ENCODE results near the gene VAV1. TPM values are rescaled to one million over a fixed set of nuclear protein-coding genes. Genes with fewer than 3 reads are reported as not detected.
"Not testable (repeated sequence)": the region's sequence is repeated elsewhere in the genome, so short reads cannot be mapped to it uniquely, and the experiment has no call there.

Gene VAV1
- total RNA-seq, 2 experiments from 2014 or later: 105 to 107 TPM

- Mint-ChIP-seq H3K27ac (no peak overlapping the region), H3K4me1 (peaks cover 15% of the 10 kb centered on the region), H3K36me3 (ENCODE audit: low read depth) (peaks cover 66% of the 10 kb centered on the region), H3K9me3 (peaks cover 13% of the 10 kb centered on the region), H3K27me3 (no peaks in the 10 kb centered on the region), H3K4me3 (no peak overlapping the region)
- ChIA-PET POLR2A (interaction anchor here (1.2 to 1.4 kb wide), 2 partner anchors 11 to 47 kb away, joined by 3 read pairs; partner anchors contain the start of gene VAV1), CTCF (no interaction called here)
- no peak for DNase-seq
These were observed 47.7 kb downstream of the VAV1 start for GRCh38 chr19:6820237-6820636.

GRCh38 chr19:6821639-6822310 lies 49.3 kb downstream of the VAV1 start:
- ChIA-PET POLR2A (no interaction called here), CTCF (no interaction called here)
- DNase-seq: no peak
- peaks cover 64% of the 10 kb centered on the region for H3K36me3 Mint-ChIP-seq (ENCODE audit: low read depth)
- peaks cover 6% of the 10 kb centered on the region for H3K4me1 Mint-ChIP-seq
- no peak overlapping the region for H3K4me3 Mint-ChIP-seq
- H3K27me3 Mint-ChIP-seq: no peaks in the 10 kb centered on the region
- H3K27ac Mint-ChIP-seq: no peak overlapping the region
- peaks cover 13% of the 10 kb centered on the region for H3K9me3 Mint-ChIP-seq

DNA sequence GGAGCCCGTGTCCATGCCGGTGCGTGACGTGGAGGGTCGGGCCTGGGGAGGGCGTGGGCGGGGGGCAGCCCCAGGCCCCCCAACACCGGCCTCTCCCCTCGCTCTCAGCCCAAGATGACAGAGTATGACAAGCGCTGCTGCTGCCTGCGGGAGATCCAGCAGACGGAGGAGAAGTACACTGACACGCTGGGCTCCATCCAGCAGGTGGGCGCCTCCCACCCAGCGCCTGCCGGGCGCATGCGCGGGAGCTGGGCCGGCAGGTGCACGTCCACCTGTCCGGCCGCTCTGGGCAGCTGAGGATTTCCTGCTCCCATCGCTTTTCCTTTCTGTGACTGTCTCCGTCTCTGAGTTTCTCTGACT lies 49.8 kb downstream of the VAV1 start:
- peaks cover 6% of the 10 kb centered on the region for H3K4me1 Mint-ChIP-seq
- H3K27me3 Mint-ChIP-seq: no peaks in the 10 kb centered on the region
- ChIA-PET POLR2A (interaction anchor here (0.9 kb wide), 1 partner anchor 84 kb away, joined by 3 read pairs; the partner anchor contains the start of gene GPR108), CTCF (no interaction called here)
- peaks cover 67% of the 10 kb centered on the region for H3K36me3 Mint-ChIP-seq (ENCODE audit: low read depth)
- peaks cover 13% of the 10 kb centered on the region for H3K9me3 Mint-ChIP-seq
- DNase-seq: no peak
- H3K27ac Mint-ChIP-seq: no peak overlapping the region
- no peak overlapping the region for H3K4me3 Mint-ChIP-seq

DNA sequence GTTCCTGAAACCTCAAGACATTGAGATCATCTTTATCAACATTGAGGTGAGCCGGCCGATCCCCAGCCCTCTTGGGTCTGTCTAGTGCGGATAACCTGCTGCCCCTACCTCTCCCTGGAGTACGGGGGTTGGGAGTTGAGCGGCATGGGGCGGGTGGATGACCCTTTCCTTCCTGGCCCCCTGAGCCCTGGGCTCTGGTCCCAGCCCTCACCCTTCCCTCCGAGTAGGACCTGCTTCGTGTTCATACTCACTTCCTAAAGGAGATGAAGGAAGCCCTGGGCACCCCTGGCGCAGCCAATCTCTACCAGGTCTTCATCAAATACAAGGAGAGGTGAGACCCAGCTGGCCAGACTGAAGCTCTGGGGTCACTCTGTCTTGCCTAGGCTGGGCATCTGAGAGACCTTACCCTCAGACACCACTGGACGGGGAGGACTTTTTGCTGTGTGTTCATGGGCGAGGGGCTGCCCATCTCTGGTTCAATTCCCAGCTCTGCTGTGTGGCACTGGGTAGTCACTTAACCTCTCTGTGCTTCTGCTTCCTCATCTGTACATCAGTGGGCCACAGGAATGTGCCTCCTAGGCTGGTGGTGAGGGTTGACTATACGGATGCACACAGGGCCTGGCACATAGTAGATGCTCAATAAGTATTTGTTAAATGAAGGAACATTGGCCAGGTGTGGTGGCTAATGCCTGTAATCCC lies 52.7 kb downstream of the VAV1 start:
- Mint-ChIP-seq H3K36me3 (ENCODE audit: low read depth) (peaks cover 72% of the 10 kb centered on the region), H3K4me1 (peaks cover 7% of the 10 kb centered on the region), H3K9me3 (peaks cover under 1% of the 10 kb centered on the region), H3K27me3 (no peaks in the 10 kb centered on the region), H3K27ac (no peak overlapping the region), H3K4me3 (no peak overlapping the region)
- POLR2A ChIA-PET: no interaction called here
- CTCF ChIA-PET: no interaction called here
- DNase-seq: no peak

- CTCF ChIA-PET: interaction anchor here (0.6 kb wide), 1 partner anchor 23 kb away, joined by 4 read pairs; no protein-coding TSS in a partner anchor
These were observed 53.9 kb downstream of the VAV1 start for GRCh38 chr19:6826281-6826920.

DNA sequence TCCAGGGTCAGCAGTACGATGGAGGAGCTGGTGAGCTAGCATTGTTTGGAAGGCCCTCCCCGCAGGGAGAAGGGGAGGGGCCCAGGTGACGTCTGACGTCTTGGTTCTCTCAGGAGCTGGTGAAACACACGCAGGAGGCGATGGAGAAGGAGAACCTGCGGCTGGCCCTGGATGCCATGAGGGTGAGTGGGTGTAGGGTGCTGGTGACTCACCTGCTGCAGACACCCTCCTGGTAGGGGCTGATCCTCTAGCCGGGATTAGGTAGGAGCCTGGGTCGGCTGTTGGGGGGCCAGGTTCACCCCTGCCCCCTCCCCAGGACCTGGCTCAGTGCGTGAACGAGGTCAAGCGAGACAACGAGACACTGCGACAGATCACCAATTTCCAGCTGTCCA lies 55.8 kb downstream of the VAV1 start:
- Mint-ChIP-seq H3K4me1 (peaks cover 7% of the 10 kb centered on the region), H3K4me3 (no peak overlapping the region), H3K9me3 (no peaks in the 10 kb centered on the region), H3K27ac (peak overlapping the region; percentile 62), H3K36me3 (ENCODE audit: low read depth) (peaks cover 77% of the 10 kb centered on the region), H3K27me3 (no peaks in the 10 kb centered on the region)
- ChIA-PET CTCF (no interaction called here), POLR2A (interaction anchor here (1.1 kb wide), 1 partner anchor 15 kb away, joined by 3 read pairs; no protein-coding TSS in a partner anchor)
- no peak for DNase-seq

More at GRCh38 chr19:6826281-6826920, 53.9 kb downstream of the VAV1 start:
- H3K36me3 Mint-ChIP-seq (ENCODE audit: low read depth): peaks cover 67% of the 10 kb centered on the region
- POLR2A ChIA-PET: interaction anchor here (1.0 kb wide), 1 partner anchor 9 kb away, joined by 3 read pairs; no protein-coding TSS in a partner anchor
- no peak for DNase-seq
- H3K27ac Mint-ChIP-seq: no peak overlapping the region
- peaks cover 7% of the 10 kb centered on the region for H3K4me1 Mint-ChIP-seq
- no peak overlapping the region for H3K4me3 Mint-ChIP-seq
- no peaks in the 10 kb centered on the region for H3K27me3 Mint-ChIP-seq
- H3K9me3 Mint-ChIP-seq: no peaks in the 10 kb centered on the region

DNA sequence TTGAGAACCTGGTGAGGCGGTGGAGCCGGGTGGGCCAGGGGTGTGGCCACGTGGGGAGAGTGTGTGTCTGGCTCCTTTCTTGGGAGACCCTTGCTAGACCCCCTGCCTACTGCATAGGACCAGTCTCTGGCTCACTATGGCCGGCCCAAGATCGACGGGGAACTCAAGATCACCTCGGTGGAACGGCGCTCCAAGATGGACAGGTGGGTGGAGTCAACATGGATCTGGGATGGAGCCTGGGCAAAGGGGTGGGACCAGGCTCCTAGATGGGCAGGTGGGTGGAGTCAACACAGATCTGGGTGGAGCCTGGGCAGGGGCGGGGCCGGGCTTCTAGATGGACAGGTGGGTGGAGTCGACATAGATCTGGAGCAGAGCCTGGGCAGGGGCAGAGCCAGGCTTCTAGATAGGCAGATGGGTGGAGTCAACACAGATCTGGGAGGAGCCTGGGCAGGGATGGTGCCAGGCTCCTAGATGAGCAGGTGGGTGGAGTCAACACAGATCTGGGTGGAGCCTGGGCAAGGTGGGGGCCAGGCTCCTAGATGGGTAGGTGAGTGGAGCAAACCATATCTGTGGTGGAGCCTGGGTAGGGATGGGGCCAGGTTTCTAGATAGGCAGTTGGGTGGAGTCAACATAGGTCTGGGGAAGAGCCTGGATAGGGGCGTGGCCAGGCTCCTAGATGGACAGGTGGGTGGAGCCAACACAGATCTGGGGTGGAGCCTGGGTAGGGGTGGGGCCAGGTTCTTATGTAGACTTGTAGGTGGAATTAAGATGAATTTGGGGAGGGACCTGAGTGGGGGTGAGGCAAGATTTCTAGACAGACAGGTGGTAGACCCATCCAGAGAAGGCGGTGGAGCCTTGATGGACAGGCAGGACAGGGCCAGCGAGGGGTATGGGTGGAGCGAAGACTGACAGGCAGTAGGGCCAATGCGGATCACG lies 56.5 kb downstream of the VAV1 start:
- ChIA-PET CTCF (no interaction called here), POLR2A (interaction anchor here (1.1 kb wide), 1 partner anchor 15 kb away, joined by 3 read pairs; no protein-coding TSS in a partner anchor)

DNA sequence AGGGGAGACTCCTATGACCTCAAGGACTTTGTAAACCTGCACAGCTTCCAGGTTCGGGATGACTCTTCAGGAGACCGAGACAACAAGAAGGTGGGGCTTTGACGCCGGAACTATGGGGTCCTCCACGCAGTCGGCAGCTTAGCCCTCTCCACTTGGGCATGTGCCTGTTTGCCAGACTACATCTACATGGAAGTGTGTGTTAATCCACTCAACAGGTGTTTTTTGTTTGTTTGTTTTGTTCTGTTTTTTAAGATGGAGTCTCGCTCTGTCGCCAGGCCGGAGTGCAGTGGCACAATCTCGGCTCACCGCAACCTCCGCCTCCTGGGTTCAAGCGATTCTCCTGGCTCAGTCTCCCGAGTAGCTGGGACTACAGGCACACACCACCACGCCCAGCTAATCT lies 57.3 kb downstream of the VAV1 start:
- Mint-ChIP-seq H3K27ac (peak overlapping the region; percentile 67), H3K36me3 (ENCODE audit: low read depth) (peaks cover 69% of the 10 kb centered on the region)
- H3K4me3 Mint-ChIP-seq, CTCF ChIA-PET, POLR2A ChIA-PET, H3K9me3 Mint-ChIP-seq, H3K27me3 Mint-ChIP-seq, H3K4me1 Mint-ChIP-seq, DNase-seq: not testable (repeated sequence)

More for the DNA sequence above, 56.5 kb downstream of the VAV1 start:
- H3K9me3 Mint-ChIP-seq: no peaks in the 10 kb centered on the region
- peaks cover 7% of the 10 kb centered on the region for H3K4me1 Mint-ChIP-seq
- DNase-seq: peak; percentile 52
- peak overlapping the region; percentile 67 for H3K27ac Mint-ChIP-seq
- peaks cover 77% of the 10 kb centered on the region for H3K36me3 Mint-ChIP-seq (ENCODE audit: low read depth)
- no peaks in the 10 kb centered on the region for H3K27me3 Mint-ChIP-seq
- no peak overlapping the region for H3K4me3 Mint-ChIP-seq

DNA sequence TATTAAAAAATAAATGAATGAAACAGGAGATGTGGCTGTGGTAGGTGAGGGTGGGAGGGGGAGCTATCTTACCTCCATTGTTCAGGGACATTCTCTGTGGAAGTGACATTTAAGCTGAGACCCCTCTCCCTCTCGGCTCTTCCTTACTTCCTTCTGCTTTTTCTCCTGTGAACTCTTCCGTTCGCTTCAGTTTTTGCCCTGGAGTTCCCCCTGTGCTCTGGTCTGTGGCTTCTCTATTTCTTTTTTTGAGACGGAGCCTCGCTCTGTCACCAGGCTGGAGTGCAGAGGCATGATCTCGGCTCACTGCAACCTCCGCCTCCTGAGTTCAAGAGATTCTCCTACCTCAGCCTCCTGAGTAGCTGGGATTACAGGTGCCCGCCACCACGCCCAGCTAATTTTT lies 58.6 kb downstream of the VAV1 start:
- POLR2A ChIA-PET: interaction anchor here (1.0 kb wide), 2 partner anchors 11 to 30 kb away, joined by 3 to 4 read pairs; no protein-coding TSS in a partner anchor
- H3K27me3 Mint-ChIP-seq, H3K27ac Mint-ChIP-seq, CTCF ChIA-PET, H3K4me1 Mint-ChIP-seq, H3K9me3 Mint-ChIP-seq, DNase-seq, H3K4me3 Mint-ChIP-seq: not testable (repeated sequence)
- H3K36me3 Mint-ChIP-seq (ENCODE audit: low read depth): peaks cover 66% of the 10 kb centered on the region

- DNase-seq: no peak
- H3K27ac Mint-ChIP-seq: peak overlapping the region; percentile 29
- ChIA-PET CTCF (no interaction called here), POLR2A (no interaction called here)
- no peak overlapping the region for H3K4me3 Mint-ChIP-seq
- H3K27me3 Mint-ChIP-seq: no peaks in the 10 kb centered on the region
- H3K4me1 Mint-ChIP-seq: peaks cover 21% of the 10 kb centered on the region
- H3K9me3 Mint-ChIP-seq: no peaks in the 10 kb centered on the region
- H3K36me3 Mint-ChIP-seq (ENCODE audit: low read depth): peaks cover 72% of the 10 kb centered on the region
These were observed 59.9 kb downstream of the VAV1 start for GRCh38 chr19:6832412-6832811.

DNA sequence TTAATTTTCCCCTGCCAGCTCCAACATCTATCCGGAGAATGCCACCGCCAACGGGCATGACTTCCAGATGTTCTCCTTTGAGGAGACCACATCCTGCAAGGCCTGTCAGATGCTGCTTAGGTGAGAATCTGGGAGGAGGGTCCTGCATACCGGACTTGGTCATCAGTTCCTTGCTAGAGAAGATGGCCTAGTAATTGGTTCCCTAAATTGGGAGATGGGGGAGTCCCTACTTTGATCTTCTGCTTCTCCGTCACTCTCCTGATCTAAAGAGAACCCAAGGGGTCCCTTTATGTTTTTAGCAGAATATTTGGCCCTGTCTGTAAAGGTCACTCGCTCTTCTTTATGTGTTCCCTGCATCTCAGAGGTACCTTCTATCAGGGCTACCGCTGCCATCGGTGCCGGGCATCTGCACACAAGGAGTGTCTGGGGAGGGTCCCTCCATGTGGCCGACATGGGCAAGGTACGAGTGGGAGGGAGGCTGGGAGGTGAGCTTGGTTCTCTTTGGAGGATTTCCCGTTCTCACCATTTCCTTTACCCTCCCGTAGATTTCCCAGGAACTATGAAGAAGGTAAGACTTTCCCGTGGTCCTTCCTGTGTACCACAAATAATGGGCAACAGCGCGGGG lies 60.8 kb downstream of the VAV1 start:
- ChIA-PET POLR2A (interaction anchor here (1.0 kb wide), 1 partner anchor 61 kb away, joined by 5 read pairs; the partner anchor contains the start of gene VAV1), CTCF (no interaction called here)
- Mint-ChIP-seq H3K4me1 (peaks cover 29% of the 10 kb centered on the region), H3K36me3 (ENCODE audit: low read depth) (peaks cover 72% of the 10 kb centered on the region), H3K27me3 (no peaks in the 10 kb centered on the region), H3K9me3 (no peaks in the 10 kb centered on the region), H3K4me3 (no peak overlapping the region), H3K27ac (no peak overlapping the region)
- no peak for DNase-seq

DNA sequence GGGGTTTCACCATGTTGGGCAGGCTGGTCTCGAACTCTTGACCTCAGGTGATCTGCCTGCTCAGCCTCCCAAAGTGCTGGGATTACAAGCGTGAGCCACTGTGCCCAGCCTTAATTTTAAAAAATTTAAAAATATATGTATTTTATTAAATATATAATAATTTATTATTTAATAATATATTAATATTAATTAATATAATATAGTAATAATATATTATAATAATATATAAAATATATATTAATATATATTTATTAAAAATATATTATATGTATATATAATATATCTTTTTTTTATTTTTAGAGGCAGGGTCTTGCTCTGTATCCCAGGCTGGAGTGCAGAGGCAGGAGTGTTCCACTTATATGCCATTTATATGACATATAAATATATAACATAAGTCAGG lies 61.9 kb downstream of the VAV1 start:
- DNase-seq: no peak
- peaks cover 26% of the 10 kb centered on the region for H3K4me1 Mint-ChIP-seq
- peaks cover 64% of the 10 kb centered on the region for H3K36me3 Mint-ChIP-seq (ENCODE audit: low read depth)
- H3K27me3 Mint-ChIP-seq: no peaks in the 10 kb centered on the region
- H3K9me3 Mint-ChIP-seq: no peaks in the 10 kb centered on the region
- POLR2A ChIA-PET: interaction anchor here (1.0 kb wide), 1 partner anchor 62 kb away, joined by 5 read pairs; the partner anchor contains the start of gene VAV1
- no peak overlapping the region for H3K27ac Mint-ChIP-seq
- CTCF ChIA-PET: interaction anchor here (2.0 kb wide), 1 partner anchor 29 kb away, joined by 5 read pairs; no protein-coding TSS in a partner anchor
- H3K4me3 Mint-ChIP-seq: no peak overlapping the region

Measured in activated CD4-positive, alpha-beta memory T cell treated with anti-CD3 and anti-CD28 coated beads, Interleukin-2, amount 10 ng/mL, durations not matched to agents 7 days and 5 days (primary cell).